ENCODE measurements around the gene DMRTB1.

The DMRTB1 gene

GRCh38 chr1:53511933-53512806, 53.0 kb downstream of the DMRTB1 start:
- no peak for TF ChIP-seq CTCF (IDR thresholded peaks at IDR 0.05)
- no peak overlapping the region for H2AFZ ChIP-seq
- no peak overlapping the region for H3K9ac ChIP-seq
- no peaks in the 10 kb centered on the region for H3K4me1 ChIP-seq
- no peaks in the 10 kb centered on the region for H3K36me3 ChIP-seq (ENCODE audit: control insufficient read depth, insufficient read depth, low read length)
- no peaks in the 10 kb centered on the region for H3K9me3 ChIP-seq (ENCODE audit: control insufficient read depth, low read length)
- H3K27ac ChIP-seq: no peak overlapping the region
- H3K79me2 ChIP-seq: no peaks in the 10 kb centered on the region
- H3K4me3 ChIP-seq (ENCODE audit: low read depth, low read length): no peak overlapping the region
- H3K27me3 ChIP-seq (ENCODE audit: control insufficient read depth, insufficient read depth, low read length): no peaks in the 10 kb centered on the region
- H3K4me2 ChIP-seq (ENCODE audit: low read length): no peak overlapping the region

DNA sequence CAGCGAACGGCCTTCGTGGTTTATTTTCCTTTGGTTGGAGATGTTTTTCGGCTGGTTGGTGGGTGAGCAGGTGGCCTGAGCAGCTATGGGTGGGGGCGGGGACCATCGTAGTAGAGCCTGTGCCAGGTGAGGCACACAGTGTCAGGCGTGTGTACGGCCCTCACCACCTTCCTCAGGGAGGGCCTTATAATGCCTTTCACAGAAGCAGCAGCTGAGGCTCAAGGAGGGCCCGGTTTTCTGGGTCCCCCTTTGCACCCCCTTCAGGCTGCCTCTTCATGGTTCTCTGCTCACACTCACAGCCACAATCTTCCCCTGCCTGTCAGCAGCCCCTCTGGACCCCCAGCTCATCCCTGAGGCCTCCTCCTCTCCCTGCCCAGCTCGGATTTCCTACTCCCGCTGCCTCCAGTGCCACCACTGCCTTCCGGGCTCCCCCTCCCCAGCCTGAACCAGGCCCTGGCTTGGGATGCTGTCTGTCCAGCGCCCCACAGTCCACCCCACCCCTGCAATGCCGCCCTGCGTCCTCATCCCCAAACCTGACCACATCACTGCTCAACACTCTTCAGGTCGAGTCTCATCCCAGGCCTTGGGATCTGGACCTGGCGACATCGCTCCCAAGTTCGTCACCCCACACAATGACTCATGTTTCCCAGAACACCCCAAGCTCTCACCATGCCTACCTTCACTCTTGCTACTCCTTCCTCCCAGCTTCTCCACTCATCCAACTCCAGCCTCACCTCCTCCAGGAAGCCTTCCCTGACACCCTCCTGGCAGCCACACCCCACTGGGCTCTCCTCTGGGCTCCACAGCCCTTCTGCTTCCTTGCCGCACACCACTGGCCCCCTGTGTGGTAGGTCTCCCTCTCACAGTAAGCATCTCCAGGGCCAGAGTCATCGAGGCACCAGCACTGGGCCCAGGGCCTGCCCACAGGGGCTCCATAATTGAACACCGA, 53.9 kb downstream of the DMRTB1 start:
- H3K36me3 ChIP-seq (ENCODE audit: control insufficient read depth, insufficient read depth, low read length): no peaks in the 10 kb centered on the region
- no peak overlapping the region for H3K9ac ChIP-seq
- no peak overlapping the region for H3K4me3 ChIP-seq (ENCODE audit: low read depth, low read length)
- no peaks in the 10 kb centered on the region for H3K9me3 ChIP-seq (ENCODE audit: control insufficient read depth, low read length)
- no peaks in the 10 kb centered on the region for H3K4me1 ChIP-seq
- H2AFZ ChIP-seq: no peak overlapping the region
- no peak for TF ChIP-seq CTCF (IDR thresholded peaks at IDR 0.05)
- no peaks in the 10 kb centered on the region for H3K79me2 ChIP-seq
- no peak overlapping the region for H3K27ac ChIP-seq
- H3K4me2 ChIP-seq (ENCODE audit: low read length): no peak overlapping the region
- no peaks in the 10 kb centered on the region for H3K27me3 ChIP-seq (ENCODE audit: control insufficient read depth, insufficient read depth, low read length)

- Histone ChIP-seq H3K27me3 (ENCODE audit: control insufficient read depth, insufficient read depth, low read length) (no peaks in the 10 kb centered on the region), H2AFZ (no peak overlapping the region), H3K9ac (no peak overlapping the region), H3K36me3 (ENCODE audit: control insufficient read depth, insufficient read depth, low read length) (no peaks in the 10 kb centered on the region), H3K79me2 (no peaks in the 10 kb centered on the region), H3K4me1 (no peaks in the 10 kb centered on the region), H3K27ac (no peak overlapping the region), H3K4me2 (ENCODE audit: low read length) (no peak overlapping the region), H3K9me3 (ENCODE audit: control insufficient read depth, low read length) (no peaks in the 10 kb centered on the region), H3K4me3 (ENCODE audit: low read depth, low read length) (no peak overlapping the region)
- TF ChIP-seq CTCF (IDR thresholded peaks at IDR 0.05): no peak
Observed at GRCh38 chr1:53513846-53514245, 54.6 kb downstream of the DMRTB1 start.

- Histone ChIP-seq H3K79me2 (no peaks in the 10 kb centered on the region), H3K4me1 (no peaks in the 10 kb centered on the region), H3K36me3 (ENCODE audit: control insufficient read depth, insufficient read depth, low read length) (no peaks in the 10 kb centered on the region), H3K4me3 (ENCODE audit: low read depth, low read length) (no peak overlapping the region), H3K4me2 (ENCODE audit: low read length) (no peak overlapping the region), H3K27ac (no peak overlapping the region), H3K27me3 (ENCODE audit: control insufficient read depth, insufficient read depth, low read length) (no peaks in the 10 kb centered on the region), H2AFZ (no peak overlapping the region), H3K9me3 (ENCODE audit: control insufficient read depth, low read length) (no peaks in the 10 kb centered on the region), H3K9ac (no peak overlapping the region)
- TF ChIP-seq CTCF (IDR thresholded peaks at IDR 0.05): no peak
Observed at GRCh38 chr1:53514436-53514835, 55.2 kb downstream of the DMRTB1 start.

Measured in parathyroid adenoma (tissue), 2 donors.